ENCODE results near the gene DDX27. TPM values are rescaled to one million over a fixed set of nuclear protein-coding genes. Genes with fewer than 3 reads are reported as not detected.

DDX27 gene
- total and polyA plus RNA-seq, 9 donors: 30.4 to 44.9 (median 36.8) TPM

DNA sequence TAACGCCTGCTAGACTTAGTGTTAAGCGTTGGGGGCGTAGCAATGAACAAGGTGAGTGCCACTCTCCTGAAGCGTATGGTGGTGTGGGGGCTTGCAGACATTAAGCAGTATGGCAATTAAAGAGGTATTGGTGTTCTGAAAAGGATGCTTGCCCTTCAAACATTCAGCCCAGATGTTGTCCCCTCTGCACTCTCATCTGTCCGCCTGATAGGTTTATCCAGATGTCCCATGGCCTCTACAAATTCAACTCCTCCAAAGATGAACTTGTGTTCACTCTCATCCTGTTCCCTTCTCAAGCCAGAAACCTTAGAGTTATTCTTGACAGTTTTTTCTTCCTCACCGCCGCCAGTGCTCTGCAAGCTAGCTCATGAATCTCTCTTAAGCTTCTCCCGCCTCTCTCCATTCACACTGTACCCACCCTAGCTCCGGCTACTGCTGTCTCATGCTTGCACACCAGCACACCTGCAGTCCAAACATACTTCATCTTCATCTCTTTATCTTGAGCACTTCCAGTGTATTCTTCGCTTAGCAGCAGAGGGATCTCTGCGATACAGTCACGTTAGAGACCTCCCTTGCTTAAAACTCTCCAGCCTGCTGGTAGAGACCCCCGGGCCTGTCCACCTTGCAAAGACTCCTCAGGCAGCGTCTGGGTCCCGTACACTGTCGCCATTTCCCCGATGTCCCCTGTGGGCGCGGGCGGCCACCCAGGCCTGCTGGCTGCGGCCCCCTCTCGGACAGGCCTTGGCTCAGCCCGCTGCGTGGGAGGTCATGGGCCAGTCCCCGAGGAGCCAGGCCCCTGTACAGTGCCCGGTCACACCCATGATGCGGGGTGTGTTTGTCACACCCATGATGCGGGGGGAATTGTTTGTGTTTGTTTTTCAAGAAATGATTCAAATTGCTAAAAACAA is 962 bp downstream of the DDX27 start:
- WGBS, 3 donors: 56 to 64% (median 57%) methylated on average over 27 to 28 of the region's 28 CpGs
- intact Hi-C loops (cut with DNase I): loop anchor here in 3 of 4 donors (5.0 to 10.0 kb wide), 2 partner anchors 55 to 88 kb away; partner anchors contain the start of gene ZNFX1 (in 1 of the 3)
- Histone ChIP-seq H3K27ac (peak overlapping the region in 1 of 2 donors; percentile 68), H3K36me3 (no peaks in the 10 kb centered on the region), H3K4me1 (ENCODE audit: insufficient read depth) (peaks cover 4% of the 10 kb centered on the region), H3K4me3 (peak overlapping the region; percentile 84), H3K27me3 (no peaks in the 10 kb centered on the region), H3K9me3 (no peaks in the 10 kb centered on the region)
- peak in 3 of 5 donors; percentile 34 to 49 (median 44) for DNase-seq
- TF ChIP-seq EP300 (IDR thresholded peaks at IDR 0.05) (no peak), POLR2A (IDR thresholded peaks at IDR 0.05) (no peak)
- TF ChIP-seq, protein P1, sequence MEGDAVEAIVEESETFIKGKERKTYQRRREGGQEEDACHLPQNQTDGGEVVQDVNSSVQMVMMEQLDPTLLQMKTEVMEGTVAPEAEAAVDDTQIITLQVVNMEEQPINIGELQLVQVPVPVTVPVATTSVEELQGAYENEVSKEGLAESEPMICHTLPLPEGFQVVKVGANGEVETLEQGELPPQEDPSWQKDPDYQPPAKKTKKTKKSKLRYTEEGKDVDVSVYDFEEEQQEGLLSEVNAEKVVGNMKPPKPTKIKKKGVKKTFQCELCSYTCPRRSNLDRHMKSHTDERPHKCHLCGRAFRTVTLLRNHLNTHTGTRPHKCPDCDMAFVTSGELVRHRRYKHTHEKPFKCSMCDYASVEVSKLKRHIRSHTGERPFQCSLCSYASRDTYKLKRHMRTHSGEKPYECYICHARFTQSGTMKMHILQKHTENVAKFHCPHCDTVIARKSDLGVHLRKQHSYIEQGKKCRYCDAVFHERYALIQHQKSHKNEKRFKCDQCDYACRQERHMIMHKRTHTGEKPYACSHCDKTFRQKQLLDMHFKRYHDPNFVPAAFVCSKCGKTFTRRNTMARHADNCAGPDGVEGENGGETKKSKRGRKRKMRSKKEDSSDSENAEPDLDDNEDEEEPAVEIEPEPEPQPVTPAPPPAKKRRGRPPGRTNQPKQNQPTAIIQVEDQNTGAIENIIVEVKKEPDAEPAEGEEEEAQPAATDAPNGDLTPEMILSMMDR (IDR thresholded peaks at IDR 0.05): no peak

DNA sequence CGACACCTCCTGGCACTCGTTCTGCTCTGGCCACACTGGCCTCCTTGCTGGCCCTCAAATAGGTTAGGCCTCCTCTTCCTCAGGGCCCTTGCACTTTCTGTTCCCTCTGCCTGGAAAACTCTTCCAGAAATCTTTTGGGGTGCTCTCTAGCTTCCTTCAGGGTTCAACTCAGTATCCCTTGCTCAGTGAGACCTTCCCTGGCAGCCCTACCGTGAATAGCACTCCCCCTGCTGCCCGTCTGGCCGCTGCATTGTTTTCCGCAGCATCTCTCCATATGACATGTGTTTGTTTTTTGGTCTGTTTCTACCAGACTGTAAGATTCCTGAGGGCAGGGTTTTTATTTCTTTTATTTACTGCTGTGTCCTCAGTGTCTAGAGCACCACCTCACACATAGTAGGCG is 6.7 kb downstream of the DDX27 start:
- Histone ChIP-seq H3K9me3 (no peaks in the 10 kb centered on the region), H3K4me3 (no peak overlapping the region), H3K36me3 (no peaks in the 10 kb centered on the region), H3K27ac (no peak overlapping the region), H3K27me3 (no peaks in the 10 kb centered on the region), H3K4me1 (ENCODE audit: insufficient read depth) (peaks cover 2% of the 10 kb centered on the region)
- TF ChIP-seq, protein P1 (IDR thresholded peaks at IDR 0.05): no peak
- TF ChIP-seq EP300 (IDR thresholded peaks at IDR 0.05) (no peak), POLR2A (IDR thresholded peaks at IDR 0.05) (no peak)
- WGBS, 3 donors: 88 to 96% (median 88%) methylated on average over 7 of the region's 7 CpGs
- DNase-seq: no peak
- intact Hi-C loops (cut with DNase I): loop anchor here in 1 of 4 donors (10.0 kb wide), 1 partner anchor 49 kb away; the partner anchor contains the start of gene ZNFX1

- Histone ChIP-seq H3K36me3 (no peaks in the 10 kb centered on the region), H3K4me1 (ENCODE audit: insufficient read depth) (no peaks in the 10 kb centered on the region), H3K27me3 (no peaks in the 10 kb centered on the region), H3K4me3 (no peak overlapping the region), H3K9me3 (no peaks in the 10 kb centered on the region), H3K27ac (no peak overlapping the region)
- DNase-seq: no peak
- WGBS, 3 donors: 94% methylated on average over 9 of the region's 9 CpGs
- no peak for TF ChIP-seq POLR2A (IDR thresholded peaks at IDR 0.05)
- TF ChIP-seq EP300 (IDR thresholded peaks at IDR 0.05): no peak
- TF ChIP-seq, protein P1 (IDR thresholded peaks at IDR 0.05): no peak
- intact Hi-C loops (cut with DNase I): loop anchor here in 1 of 4 donors (10.0 kb wide), 1 partner anchor 46 kb away; the partner anchor contains the start of gene ZNFX1
Observed at GRCh38 chr20:49228676-49229075, 9.5 kb downstream of the DDX27 start.

DNA sequence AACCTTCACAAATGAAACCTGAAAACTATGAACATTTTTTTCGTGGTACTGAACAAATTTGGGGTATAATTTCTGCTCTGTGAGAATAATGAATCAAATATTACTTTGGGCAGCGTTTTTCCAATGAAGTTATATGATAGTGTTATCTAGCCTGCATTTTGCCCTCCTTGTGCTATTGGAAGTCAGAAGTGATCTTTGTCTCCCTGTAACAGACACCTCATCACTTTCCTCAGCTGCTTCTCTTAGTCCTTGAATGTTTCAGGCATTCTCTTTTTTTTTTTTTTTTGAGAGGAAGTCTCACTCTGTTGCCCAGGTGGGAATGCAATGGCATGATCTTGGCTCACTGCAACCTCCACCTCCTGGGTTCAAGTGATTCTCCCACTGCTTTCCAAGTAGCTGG is 10.2 kb downstream of the DDX27 start:
- Histone ChIP-seq H3K4me3 (no peak overlapping the region), H3K27ac (no peak overlapping the region), H3K9me3 (no peaks in the 10 kb centered on the region), H3K4me1 (ENCODE audit: insufficient read depth) (no peaks in the 10 kb centered on the region), H3K27me3 (no peaks in the 10 kb centered on the region), H3K36me3 (no peaks in the 10 kb centered on the region)
- 87 to 90% (median 88%) methylated on average over 2 of the region's 2 CpGs for WGBS, 3 donors
- no peak for DNase-seq
- intact Hi-C loops (cut with DNase I): loop anchor here in 1 of 4 donors (10.0 kb wide), 1 partner anchor 45 kb away; the partner anchor contains the start of gene ZNFX1
- TF ChIP-seq EP300 (IDR thresholded peaks at IDR 0.05) (no peak), POLR2A (IDR thresholded peaks at IDR 0.05) (no peak)
- TF ChIP-seq, protein P1 (IDR thresholded peaks at IDR 0.05): no peak

All from ovary (tissue), 9 donors.